ENCODE results near the gene ZNF600. TPM values are rescaled to one million over a fixed set of nuclear protein-coding genes. Genes with fewer than 3 reads are reported as not detected.

Gene ZNF600
- total RNA-seq, 2 experiments from 2014 or later = 44.3 to 47.3 TPM

Other genes with a start within 250 kb of the ZNF600 start
- 10 to 100 TPM; 40.2 to 40.5 TPM for gene ZNF701, start 216.5 kb downstream of the ZNF600 start, total RNA-seq
- gene ZNF83, start 148.4 kb downstream of the ZNF600 start, total RNA-seq = 10 to 100 TPM; 81.0 to 92.4 TPM
- 10 to 100 TPM; 39.4 to 41.7 TPM for gene ZNF611, start 51.7 kb downstream of the ZNF600 start, total RNA-seq
- 10 to 100 TPM; 24.2 to 27.4 TPM for gene ZNF28, start 34.8 kb upstream of the ZNF600 start, total RNA-seq
- gene ZNF468, start 70.8 kb upstream of the ZNF600 start, total RNA-seq = 10 to 100 TPM; 23.8 to 24.2 TPM
- gene ZNF320, start 110.8 kb upstream of the ZNF600 start, total RNA-seq = 10 to 100 TPM; 13.0 to 13.3 TPM
- gene ZNF888, start 136.6 kb upstream of the ZNF600 start, total RNA-seq = 10 to 100 TPM in 1 of 2 experiments, 1 to 10 TPM in 1; 9.8 to 10.4 TPM
- gene ZNF816, start 176.1 kb upstream of the ZNF600 start, total RNA-seq = 10 to 100 TPM; 17.8 to 19.7 TPM
- not detected for gene ERVV-1, start 227.1 kb upstream of the ZNF600 start, total RNA-seq